Stimulated activated CD4-positive, alpha-beta T cell treated with anti-CD3 and anti-CD28 coated beads, Interleukin-1b, Interleukin-23, amount 100 ng/mL, for 48 hours (primary cell): ENCODE data around the gene PRAMEF2.
"Not testable (repeated sequence)": the region's sequence is repeated elsewhere in the genome, so short reads cannot be mapped to it uniquely, and the experiment has no call there.

Experiments
- DNase-seq: peaks from one replicate; pipeline ENCODE4 v3.0.0-alpha.2; 2020

PRAMEF2 gene, protein sequence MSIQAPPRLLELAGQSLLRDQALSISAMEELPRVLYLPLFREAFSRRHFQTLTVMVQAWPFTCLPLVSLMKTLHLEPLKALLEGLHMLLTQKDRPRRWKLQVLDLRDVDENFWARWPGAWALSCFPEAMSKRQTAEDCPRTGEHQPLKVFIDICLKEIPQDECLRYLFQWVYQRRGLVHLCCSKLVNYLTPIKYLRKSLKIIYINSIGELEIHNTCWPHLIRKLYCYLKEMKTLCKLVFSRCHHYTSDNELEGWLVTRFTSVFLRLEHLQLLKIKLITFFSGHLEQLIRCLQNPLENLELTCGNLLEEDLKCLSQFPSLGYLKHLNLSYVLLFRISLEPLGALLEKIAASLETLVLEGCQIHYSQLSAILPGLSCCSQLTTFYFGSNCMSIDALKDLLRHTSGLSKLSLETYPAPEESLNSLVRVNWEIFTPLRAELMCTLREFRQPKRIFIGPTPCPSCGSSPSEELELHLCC

GRCh38 chr1:12856786-12857185 is at the start of gene PRAMEF2:
Gene PRAMEF2, plus strand, starts transcription at chr1:12857086. Its CDS starts 1,924 bp downstream, at chr1:12859010.
- not testable (repeated sequence) for DNase-seq

- no peak for DNase-seq
Observed at GRCh38 chr1:12809933-12810332, 47.0 kb upstream of the PRAMEF2 start.

DNA sequence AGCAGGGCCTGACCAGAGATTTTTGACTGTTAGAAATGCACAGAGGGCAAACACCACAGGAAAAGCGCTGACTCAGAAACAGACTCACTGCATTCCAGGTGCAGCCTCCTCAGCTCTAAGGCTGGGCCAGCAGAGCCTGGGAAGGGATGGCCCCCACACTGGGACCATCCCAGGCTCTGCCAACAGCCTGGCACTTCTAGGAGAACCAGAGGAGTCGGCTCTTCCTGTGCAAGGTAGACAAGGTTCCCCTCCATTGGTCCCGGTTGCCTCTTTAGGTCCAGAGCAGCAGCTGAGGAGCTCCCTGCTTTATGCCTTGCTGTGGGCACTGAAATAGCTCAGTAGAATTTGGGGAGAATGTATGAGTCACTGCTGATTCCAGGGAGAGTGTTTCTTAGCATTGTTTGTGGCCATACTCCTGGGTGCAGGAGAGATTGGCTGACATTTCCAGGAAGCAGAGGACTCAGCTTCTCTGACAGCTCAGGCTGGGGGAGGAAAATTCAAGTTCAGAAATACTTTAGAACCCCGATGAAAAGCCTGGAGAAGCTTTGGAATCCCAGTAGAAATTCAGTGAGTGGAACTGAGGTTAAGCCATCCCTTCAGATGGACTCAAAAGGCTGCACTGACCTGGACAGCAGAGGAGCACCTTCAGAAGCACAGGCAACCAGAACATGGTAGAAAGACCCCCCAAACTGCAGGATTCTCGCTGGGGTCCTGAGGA is 46.0 kb upstream of the PRAMEF2 start:
- DNase-seq: no peak

DNA sequence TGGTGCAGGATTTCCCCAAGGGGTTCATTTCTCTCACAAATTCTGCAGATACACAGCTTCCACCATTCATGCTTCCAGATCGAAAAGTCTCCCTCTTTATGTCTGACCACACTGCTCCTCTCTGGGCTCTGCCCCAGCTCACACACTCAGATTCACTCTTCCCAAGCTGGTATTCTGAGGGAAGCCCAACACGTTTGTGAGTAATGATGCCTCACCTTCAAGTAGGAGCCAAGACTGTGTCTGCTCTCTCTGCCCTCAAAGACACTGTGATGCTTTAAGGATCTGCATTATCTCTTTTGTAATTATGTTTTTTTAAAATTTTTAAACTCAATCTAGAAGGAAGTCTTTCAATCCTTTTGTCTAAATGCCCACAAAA is 45.5 kb upstream of the PRAMEF2 start:
- no peak for DNase-seq

- not testable (repeated sequence) for DNase-seq
Observed at GRCh38 chr1:12819061-12819460, 37.8 kb upstream of the PRAMEF2 start.

DNA sequence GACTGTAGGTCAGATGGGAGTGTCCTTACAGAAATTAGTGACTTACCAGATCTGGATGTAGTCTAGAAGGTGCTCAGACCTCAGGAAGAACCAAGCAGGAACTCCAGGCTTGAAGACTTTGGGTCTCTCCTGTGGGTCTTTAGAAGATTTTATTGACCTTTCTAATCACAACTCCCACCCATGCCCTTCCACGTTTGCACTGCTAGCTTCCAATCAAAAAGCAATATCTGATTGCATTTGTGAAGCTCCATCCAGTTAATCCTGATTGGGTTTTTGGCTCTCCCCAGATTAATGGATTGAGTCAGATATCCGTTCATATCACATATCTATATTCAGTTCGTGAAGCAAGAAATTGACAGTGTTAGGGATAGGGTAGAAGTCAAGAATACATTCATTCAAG is 25.6 kb upstream of the PRAMEF2 start, which contains the start of gene PRAMEF11:
Gene PRAMEF11 (minus strand): TSS at position 101 of the 400 bp plus-strand sequence. CDS start 2,621 bp downstream, outside the sequence.
- DNase-seq: not testable (repeated sequence)

GRCh38 chr1:12833251-12833650 is 23.6 kb upstream of the PRAMEF2 start:
- not testable (repeated sequence) for DNase-seq

- not testable (repeated sequence) for DNase-seq
Observed at GRCh38 chr1:12848620-12849019, 8.3 kb upstream of the PRAMEF2 start, which contains the start of gene HNRNPCL1. Gene HNRNPCL1, minus strand, starts transcription at chr1:12848720. Its CDS starts 431 bp downstream, at chr1:12848289.

- DNase-seq: no peak
Observed at GRCh38 chr1:12851779-12852178, 5.1 kb upstream of the PRAMEF2 start.

DNA sequence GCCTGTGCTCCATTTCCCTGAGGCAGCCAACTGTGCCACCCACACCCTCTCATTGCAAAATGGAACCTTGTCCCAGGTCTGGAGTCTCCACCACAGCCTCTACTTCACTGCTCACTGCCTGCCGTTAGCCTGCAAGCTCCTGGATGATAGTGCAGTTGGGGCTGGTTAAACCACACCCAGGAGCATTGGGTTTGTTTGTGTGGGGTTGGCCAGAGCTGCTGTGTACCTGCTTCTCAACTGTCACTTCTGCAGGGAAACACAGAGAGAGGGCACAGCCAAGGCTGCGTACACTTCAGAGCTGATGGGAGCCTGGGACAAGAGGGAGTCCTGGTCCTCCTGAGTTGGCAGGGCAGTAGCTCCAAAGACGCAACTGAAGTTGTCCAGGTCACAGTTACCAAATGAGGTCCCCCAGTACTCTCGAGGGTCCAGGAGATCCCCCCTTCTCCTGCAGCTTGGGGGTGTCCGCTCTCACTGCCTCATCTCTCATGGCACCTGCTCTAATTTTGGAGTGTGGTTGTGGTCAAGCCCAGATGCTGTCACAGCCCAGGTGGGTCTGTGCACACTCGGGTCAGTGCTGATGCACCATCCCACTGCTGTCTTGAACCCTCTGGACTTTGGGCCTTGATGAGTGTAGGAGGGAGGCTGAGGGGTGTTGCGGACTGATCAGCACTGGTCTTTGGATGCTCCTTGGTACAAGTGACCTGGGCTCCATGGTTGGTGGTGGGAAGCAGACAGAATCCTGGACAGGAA is 6.4 kb downstream of the PRAMEF2 start:
- DNase-seq: not testable (repeated sequence)

GRCh38 chr1:12878453-12878852 is 21.6 kb downstream of the PRAMEF2 start:
- DNase-seq: not testable (repeated sequence)

GRCh38 chr1:12886101-12886500 is 29.2 kb downstream of the PRAMEF2 start, which contains the start of gene PRAMEF4:
Gene PRAMEF4, minus strand, starts transcription at chr1:12886201. Its CDS starts 2,807 bp downstream, at chr1:12883394.
- not testable (repeated sequence) for DNase-seq

GRCh38 chr1:12898170-12898569 is 41.3 kb downstream of the PRAMEF2 start, which contains the start of gene PRAMEF10:
Gene PRAMEF10, minus strand, starts transcription at chr1:12898270. Its CDS starts 2,423 bp downstream, at chr1:12895847.
- not testable (repeated sequence) for DNase-seq

DNA sequence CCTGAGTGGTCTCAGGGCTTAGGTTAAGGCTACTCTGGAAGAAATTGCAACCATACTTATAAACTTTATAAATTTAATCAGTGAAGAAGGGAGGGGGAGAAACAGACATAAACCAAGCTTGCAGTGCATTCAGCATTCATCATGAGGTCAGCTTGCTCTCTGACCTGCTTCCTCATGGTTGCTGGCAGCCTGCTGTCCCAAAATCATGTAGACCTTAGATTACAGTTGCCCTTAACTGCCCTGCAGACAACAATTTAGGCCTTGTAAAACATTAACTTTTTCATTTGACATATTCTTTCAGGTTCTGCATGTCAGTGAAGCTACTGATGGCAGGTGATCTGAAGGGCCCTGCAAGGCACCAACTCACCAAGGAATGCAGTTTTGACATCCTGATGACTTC is 42.3 kb downstream of the PRAMEF2 start:
- not testable (repeated sequence) for DNase-seq

DNA sequence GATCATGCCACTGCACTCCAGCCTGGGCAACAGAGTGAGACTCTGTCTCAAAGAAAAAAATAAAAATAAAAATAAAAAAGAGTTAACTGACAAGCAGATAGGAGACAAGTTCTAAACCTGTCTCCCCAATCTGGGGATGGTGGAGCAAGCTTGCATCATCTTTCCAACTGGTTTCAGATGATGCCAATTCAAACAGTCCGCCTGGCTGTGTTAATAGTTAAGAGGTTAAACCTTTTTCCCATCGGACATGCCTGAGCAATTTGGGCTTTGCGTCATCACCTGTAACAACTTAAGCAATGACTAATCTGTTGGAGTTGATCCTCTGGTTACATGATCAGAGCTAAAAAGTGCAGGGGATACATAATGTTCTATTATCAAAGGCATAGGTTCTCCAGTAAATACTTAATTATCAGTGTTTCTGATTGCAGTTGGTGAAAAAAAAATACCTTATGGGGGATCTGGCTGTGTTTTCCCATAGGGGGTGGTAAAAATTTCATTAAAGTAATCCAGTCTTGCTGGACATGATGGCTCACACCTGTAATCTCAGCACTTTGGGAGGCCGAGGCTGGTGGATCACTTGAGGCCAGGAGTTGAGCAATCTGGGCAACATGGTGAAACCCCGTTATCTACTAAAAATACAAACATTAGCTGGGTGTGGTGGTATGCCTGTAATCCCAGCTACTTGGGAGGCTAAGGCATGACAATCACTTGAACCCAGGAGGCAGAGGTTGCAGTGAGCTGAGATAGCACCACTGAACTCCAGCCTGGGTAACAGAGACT is 47.1 kb downstream of the PRAMEF2 start:
- not testable (repeated sequence) for DNase-seq
